Central memory CD8-positive, alpha-beta T cell (primary cell): ENCODE data around the gene SAMHD1.
"Not testable (repeated sequence)": the region's sequence is repeated elsewhere in the genome, so short reads cannot be mapped to it uniquely, and the experiment has no call there.

ENCODE experiments used
- ATAC-seq: fragments of 150-1000 bp; cut with Tn5 transposase; replicated peaks from 2 replicates; pipeline ENCODE4 v1.10.0; 2022; ENCODE audit warnings: mild to moderate bottlenecking, moderate FRiP score, moderate number of reproducible peaks; ENCODE audit not compliant: poor library complexity, severe bottlenecking; ENCODE audit errors: extremely low read depth
- DNase-seq, 2 donors: peaks; one replicate each; pipeline ENCODE4 v3.0.0; 2021; ENCODE audit warnings: low spot score in 2 of 2
- H3K27ac Mint-ChIP-seq: one replicate; pipeline ENCODE4 v1.8.0; 2022; ENCODE audit warnings: low read depth, mild to moderate bottlenecking, moderate library complexity, mixed read lengths
- H3K27me3 Mint-ChIP-seq: one replicate; pipeline ENCODE4 v1.8.0; 2022; ENCODE audit warnings: mixed read lengths
- H3K36me3 Mint-ChIP-seq: one replicate; pipeline ENCODE4 v1.8.0; 2022; ENCODE audit warnings: mild to moderate bottlenecking, moderate library complexity, mixed read lengths; ENCODE audit not compliant: insufficient read depth
- H3K4me1 Mint-ChIP-seq: one replicate; pipeline ENCODE4 v1.8.0; 2022; ENCODE audit warnings: mixed read lengths
- H3K4me3 Mint-ChIP-seq: one replicate; pipeline ENCODE4 v1.8.0; 2022; ENCODE audit warnings: mild to moderate bottlenecking, moderate library complexity, mixed read lengths
- H3K9me3 Mint-ChIP-seq: one replicate; pipeline ENCODE4 v1.8.0; 2022; ENCODE audit warnings: mixed read lengths

SAMHD1 gene

GRCh38 chr20:36951198-36951978, at the start of gene SAMHD1:
Gene SAMHD1, minus strand, starts transcription at chr20:36951708. Its CDS starts 65 bp downstream, at chr20:36951643.
- ATAC-seq = peak; percentile 76
- peaks cover 43% of the 10 kb centered on the region for H3K4me1 Mint-ChIP-seq
- DNase-seq = peak; percentile 72 to 76
- no peaks in the 10 kb centered on the region for H3K27me3 Mint-ChIP-seq
- peak within 1 kb of the TSS; percentile 99 for H3K27ac Mint-ChIP-seq
- no peaks in the 10 kb centered on the region for H3K9me3 Mint-ChIP-seq
- peak within 1 kb of the TSS; percentile 86 for H3K4me3 Mint-ChIP-seq
- H3K36me3 Mint-ChIP-seq = peaks cover 42% of the 10 kb centered on the region

DNA sequence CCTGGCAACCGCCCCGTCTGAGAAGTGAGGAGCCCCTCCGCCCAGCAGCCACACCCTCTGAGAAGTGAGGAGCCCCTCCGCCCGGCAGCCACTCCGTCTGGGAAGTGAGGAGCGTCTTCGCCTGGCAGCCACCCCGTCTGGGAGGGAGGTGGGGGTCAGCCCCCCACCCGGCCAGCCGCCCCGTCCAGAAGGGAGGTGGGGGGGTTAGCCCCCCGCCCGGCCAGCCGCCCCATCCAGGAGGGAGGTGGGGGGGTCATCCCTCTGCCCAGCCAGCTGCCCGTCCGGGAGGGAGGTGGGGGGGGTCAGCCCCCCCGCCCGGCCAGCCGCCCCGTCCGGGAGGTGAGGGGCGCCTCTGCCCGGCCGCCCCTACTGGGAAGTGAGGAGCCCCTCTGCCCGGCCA, 48.7 kb upstream of the SAMHD1 start:
- ATAC-seq, H3K27ac Mint-ChIP-seq, H3K27me3 Mint-ChIP-seq, H3K4me1 Mint-ChIP-seq, H3K4me3 Mint-ChIP-seq, DNase-seq, H3K9me3 Mint-ChIP-seq: not testable (repeated sequence)
- peaks cover 23% of the 10 kb centered on the region for H3K36me3 Mint-ChIP-seq

- H3K27me3 Mint-ChIP-seq = no peaks in the 10 kb centered on the region
- H3K4me1 Mint-ChIP-seq = peaks cover 9% of the 10 kb centered on the region
- DNase-seq = no peak
- no peaks in the 10 kb centered on the region for H3K9me3 Mint-ChIP-seq
- peaks cover 22% of the 10 kb centered on the region for H3K36me3 Mint-ChIP-seq
- H3K27ac Mint-ChIP-seq = no peak overlapping the region
- ATAC-seq = no peak
- H3K4me3 Mint-ChIP-seq = no peak overlapping the region
Observed at GRCh38 chr20:36998652-36999051, 47.1 kb upstream of the SAMHD1 start.

DNA sequence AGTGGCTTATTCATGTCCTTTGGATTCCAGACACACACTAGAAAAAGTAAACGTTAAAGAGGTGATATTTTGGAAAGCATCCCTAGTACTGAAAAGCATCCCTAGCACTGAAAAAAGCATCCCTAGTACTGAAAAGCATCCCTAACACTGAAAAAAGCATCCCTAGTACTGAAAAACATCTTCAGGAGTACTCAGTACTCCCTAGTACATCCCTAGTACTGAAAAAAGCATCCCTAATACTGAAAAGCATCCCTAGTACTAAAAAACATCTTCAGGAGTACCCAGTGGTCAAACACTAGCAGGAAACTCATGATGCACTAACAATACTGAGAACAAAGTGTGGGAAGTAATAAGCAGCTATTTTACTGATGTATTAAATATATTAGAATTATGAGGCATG, 45.6 kb upstream of the SAMHD1 start:
- H3K36me3 Mint-ChIP-seq = peaks cover 12% of the 10 kb centered on the region
- no peak overlapping the region for H3K4me3 Mint-ChIP-seq
- H3K27ac Mint-ChIP-seq = peak overlapping the region; percentile 26
- DNase-seq (no peak), ATAC-seq (no peak)
- no peaks in the 10 kb centered on the region for H3K9me3 Mint-ChIP-seq
- H3K4me1 Mint-ChIP-seq = peaks cover 5% of the 10 kb centered on the region
- H3K27me3 Mint-ChIP-seq = no peaks in the 10 kb centered on the region

GRCh38 chr20:36994221-36994620, 42.7 kb upstream of the SAMHD1 start:
- H3K4me3 Mint-ChIP-seq, DNase-seq, H3K27ac Mint-ChIP-seq, H3K27me3 Mint-ChIP-seq, H3K4me1 Mint-ChIP-seq, ATAC-seq, H3K9me3 Mint-ChIP-seq: not testable (repeated sequence)
- peaks cover 12% of the 10 kb centered on the region for H3K36me3 Mint-ChIP-seq

DNA sequence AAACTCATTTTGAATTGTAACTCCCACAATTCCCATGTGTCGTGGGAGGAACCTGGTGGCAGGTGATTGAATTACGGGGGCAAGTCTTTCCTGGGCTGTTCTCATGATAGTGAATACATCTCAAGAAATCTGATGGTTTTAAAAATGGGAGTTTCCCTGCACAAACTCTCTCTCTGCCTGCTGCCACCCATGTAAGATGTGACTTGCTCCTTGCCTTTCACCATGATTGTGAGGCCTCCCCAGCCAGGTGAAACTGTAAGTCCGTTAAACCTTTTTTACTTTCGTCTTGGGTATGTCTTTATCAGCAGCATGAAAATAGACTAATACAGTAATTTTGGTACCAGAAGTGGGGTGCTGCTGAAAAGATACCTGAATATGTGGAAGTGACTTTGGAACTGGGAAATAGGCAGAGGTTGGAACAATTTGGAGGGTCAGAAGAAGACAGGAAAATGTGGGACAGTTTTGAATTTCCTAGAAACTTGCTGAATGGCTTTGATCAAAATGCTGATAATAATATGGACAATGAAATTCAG, 41.4 kb upstream of the SAMHD1 start:
- DNase-seq = no peak
- Mint-ChIP-seq H3K4me1 (peaks cover 20% of the 10 kb centered on the region), H3K27me3 (no peaks in the 10 kb centered on the region), H3K27ac (no peak overlapping the region), H3K9me3 (no peaks in the 10 kb centered on the region), H3K36me3 (peaks cover 10% of the 10 kb centered on the region), H3K4me3 (no peak overlapping the region)
- no peak for ATAC-seq

DNA sequence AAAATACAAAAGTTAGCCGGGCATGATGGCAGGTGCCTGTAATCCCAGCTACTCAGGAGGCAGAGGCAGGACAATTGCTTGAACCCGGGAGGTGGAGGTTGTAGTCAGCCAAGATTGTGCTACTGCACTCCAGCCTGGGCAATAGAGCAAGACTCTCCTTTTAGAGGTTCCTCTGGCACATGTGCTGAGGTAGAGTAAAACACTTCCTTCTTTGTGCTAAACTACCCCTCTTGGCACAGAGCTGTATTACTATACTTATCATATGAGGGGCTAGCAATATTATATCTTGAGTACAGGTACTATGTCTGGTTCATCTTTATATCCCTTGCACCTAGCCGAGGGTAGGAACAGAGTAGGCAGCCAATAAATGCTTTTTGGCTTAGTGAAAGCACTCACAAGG, 40.2 kb upstream of the SAMHD1 start:
- ATAC-seq = no peak
- Mint-ChIP-seq H3K27me3 (no peaks in the 10 kb centered on the region), H3K4me3 (no peak overlapping the region), H3K36me3 (peaks cover 8% of the 10 kb centered on the region), H3K27ac (no peak overlapping the region), H3K9me3 (no peaks in the 10 kb centered on the region), H3K4me1 (peaks cover 20% of the 10 kb centered on the region)
- no peak for DNase-seq

GRCh38 chr20:36989797-36990196, 38.3 kb upstream of the SAMHD1 start:
- no peak overlapping the region for H3K27ac Mint-ChIP-seq

DNA sequence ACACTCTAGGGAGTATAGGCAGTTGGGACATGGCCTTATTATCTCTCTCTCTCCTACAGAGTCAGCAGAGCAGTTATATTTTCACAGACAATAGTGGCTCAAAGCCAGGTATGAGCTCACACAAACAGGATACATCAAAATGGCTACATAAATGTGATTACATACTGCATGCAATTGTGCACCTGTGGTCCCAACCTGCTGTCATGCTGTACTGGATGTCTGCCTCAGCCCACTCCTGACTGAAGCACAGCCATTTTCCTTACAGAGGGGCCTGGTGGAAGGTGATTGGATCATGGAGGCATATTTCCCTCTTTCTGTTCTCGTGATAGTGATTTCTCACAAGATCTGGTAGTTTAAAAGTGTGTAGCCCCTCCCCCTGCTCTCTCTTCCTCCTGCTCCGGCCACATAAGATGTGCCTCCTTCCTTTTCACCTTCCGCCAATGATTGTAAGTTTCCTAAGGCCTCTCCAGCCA, 37.0 kb upstream of the SAMHD1 start:
- Mint-ChIP-seq H3K9me3 (no peaks in the 10 kb centered on the region), H3K27ac (peak overlapping the region; percentile 23), H3K36me3 (no peaks in the 10 kb centered on the region), H3K4me1 (peaks cover 15% of the 10 kb centered on the region), H3K27me3 (no peaks in the 10 kb centered on the region), H3K4me3 (no peak overlapping the region)
- DNase-seq = no peak
- no peak for ATAC-seq

More at GRCh38 chr20:36989797-36990196, 38.3 kb upstream of the SAMHD1 start:
- no peak for ATAC-seq
- Mint-ChIP-seq H3K4me1 (peaks cover 16% of the 10 kb centered on the region), H3K4me3 (no peak overlapping the region), H3K9me3 (no peaks in the 10 kb centered on the region), H3K27me3 (no peaks in the 10 kb centered on the region), H3K36me3 (no peaks in the 10 kb centered on the region)
- DNase-seq = no peak

DNA sequence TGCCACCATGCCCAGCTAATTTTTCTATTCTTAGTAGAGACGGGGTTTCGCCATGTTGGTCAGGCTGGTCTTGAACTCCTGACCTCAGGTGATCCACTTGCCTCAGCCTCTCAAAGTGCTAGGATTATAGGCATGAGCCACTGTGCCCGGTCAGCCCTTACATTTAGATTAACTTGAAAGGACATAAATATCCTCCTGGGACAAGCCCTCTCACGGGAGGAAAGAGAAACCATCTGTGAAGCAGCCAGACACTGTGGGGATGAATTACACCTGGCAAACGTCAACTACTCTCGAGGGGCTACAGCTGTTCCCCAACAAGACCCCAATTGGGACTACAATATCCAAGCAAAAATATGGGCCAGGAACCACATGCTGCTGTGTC, 32.7 kb upstream of the SAMHD1 start:
- ATAC-seq (no peak), DNase-seq (no peak)
- no peak overlapping the region for H3K4me3 Mint-ChIP-seq
- no peaks in the 10 kb centered on the region for H3K9me3 Mint-ChIP-seq
- no peaks in the 10 kb centered on the region for H3K36me3 Mint-ChIP-seq
- peaks cover 13% of the 10 kb centered on the region for H3K4me1 Mint-ChIP-seq
- no peak overlapping the region for H3K27ac Mint-ChIP-seq
- H3K27me3 Mint-ChIP-seq = no peaks in the 10 kb centered on the region

DNA sequence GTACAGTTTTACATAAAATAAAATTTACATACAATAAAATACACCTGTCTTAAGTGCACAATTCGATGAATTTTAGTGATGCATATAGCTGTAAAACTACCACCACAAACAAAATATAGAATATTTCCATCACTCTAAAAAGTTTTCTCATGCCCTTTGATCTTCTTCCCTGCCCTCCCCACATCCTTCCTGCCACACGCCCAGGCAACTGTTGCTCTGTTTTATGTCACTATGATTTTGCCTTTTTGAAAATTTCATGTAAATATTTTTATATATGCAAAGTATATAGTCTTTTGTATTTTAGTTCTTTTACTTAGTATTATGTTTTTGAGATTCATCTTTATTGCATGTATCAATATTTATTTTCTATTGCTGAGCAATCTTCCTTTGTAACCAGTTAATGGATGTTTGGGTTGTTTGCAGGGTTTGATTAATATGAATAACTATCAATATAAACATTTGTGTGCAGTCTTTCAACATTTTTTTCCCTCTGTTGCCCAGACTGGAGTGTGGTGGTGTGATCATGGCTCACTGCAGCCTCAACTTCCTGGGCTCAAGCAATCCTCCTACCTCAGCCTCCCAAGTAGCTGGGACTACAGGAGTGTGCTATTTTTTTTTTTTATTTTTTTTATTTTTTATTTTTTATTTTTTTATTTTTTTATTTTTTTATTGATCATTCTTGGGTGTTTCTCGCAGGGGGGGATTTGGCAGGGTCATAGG, 23.8 kb upstream of the SAMHD1 start:
- H3K4me1 Mint-ChIP-seq = peaks cover 17% of the 10 kb centered on the region
- peak overlapping the region; percentile 31 for H3K4me3 Mint-ChIP-seq
- H3K27ac Mint-ChIP-seq = no peak overlapping the region
- H3K9me3 Mint-ChIP-seq = no peaks in the 10 kb centered on the region
- H3K27me3 Mint-ChIP-seq = no peaks in the 10 kb centered on the region
- ATAC-seq (peak; percentile 92), DNase-seq (peak in 1 of 2 donors; percentile 52)
- peaks cover 5% of the 10 kb centered on the region for H3K36me3 Mint-ChIP-seq

- H3K9me3 Mint-ChIP-seq = peaks cover 3% of the 10 kb centered on the region
- DNase-seq = no peak
- H3K4me1 Mint-ChIP-seq = peaks cover 23% of the 10 kb centered on the region
- no peaks in the 10 kb centered on the region for H3K27me3 Mint-ChIP-seq
- peak overlapping the region; percentile 31 for H3K4me3 Mint-ChIP-seq
- peak; percentile 42 for ATAC-seq
- peaks cover 5% of the 10 kb centered on the region for H3K36me3 Mint-ChIP-seq
- H3K27ac Mint-ChIP-seq = no peak overlapping the region
Observed at GRCh38 chr20:36974660-36975059, 23.2 kb upstream of the SAMHD1 start.
